ENCODE measurements around the gene SOX12.
"Not testable (repeated sequence)": the region's sequence is repeated elsewhere in the genome, so short reads cannot be mapped to it uniquely, and the experiment has no call there.

- TF ChIP-seq, protein P1, sequence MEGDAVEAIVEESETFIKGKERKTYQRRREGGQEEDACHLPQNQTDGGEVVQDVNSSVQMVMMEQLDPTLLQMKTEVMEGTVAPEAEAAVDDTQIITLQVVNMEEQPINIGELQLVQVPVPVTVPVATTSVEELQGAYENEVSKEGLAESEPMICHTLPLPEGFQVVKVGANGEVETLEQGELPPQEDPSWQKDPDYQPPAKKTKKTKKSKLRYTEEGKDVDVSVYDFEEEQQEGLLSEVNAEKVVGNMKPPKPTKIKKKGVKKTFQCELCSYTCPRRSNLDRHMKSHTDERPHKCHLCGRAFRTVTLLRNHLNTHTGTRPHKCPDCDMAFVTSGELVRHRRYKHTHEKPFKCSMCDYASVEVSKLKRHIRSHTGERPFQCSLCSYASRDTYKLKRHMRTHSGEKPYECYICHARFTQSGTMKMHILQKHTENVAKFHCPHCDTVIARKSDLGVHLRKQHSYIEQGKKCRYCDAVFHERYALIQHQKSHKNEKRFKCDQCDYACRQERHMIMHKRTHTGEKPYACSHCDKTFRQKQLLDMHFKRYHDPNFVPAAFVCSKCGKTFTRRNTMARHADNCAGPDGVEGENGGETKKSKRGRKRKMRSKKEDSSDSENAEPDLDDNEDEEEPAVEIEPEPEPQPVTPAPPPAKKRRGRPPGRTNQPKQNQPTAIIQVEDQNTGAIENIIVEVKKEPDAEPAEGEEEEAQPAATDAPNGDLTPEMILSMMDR (IDR thresholded peaks at IDR 0.05 in 2 of 3, conservative IDR thresholded peaks at IDR 0.05 in 1 of 3; ENCODE audit: borderline replicate concordance in 1 of 3, insufficient read depth in 1 of 3, low read depth in 2 of 3, low read length in 2 of 3), result not testable (repeated sequence)
- TF ChIP-seq MAX (IDR thresholded peaks at IDR 0.05); POLR2AphosphoS5 (IDR thresholded peaks at IDR 0.05; ENCODE audit: low read depth, low read length); SIN3A (IDR thresholded peaks at IDR 0.05; ENCODE audit: low read depth); YY1 (IDR thresholded peaks at IDR 0.05; ENCODE audit: extremely low read depth, insufficient replicate concordance, low read depth, low read length); EZH2 (IDR thresholded peaks at IDR 0.05); POLR2A (IDR thresholded peaks at IDR 0.05; ENCODE audit: borderline replicate concordance, extremely low read depth, insufficient read depth, insufficient read length); EZH2phosphoT487 (IDR thresholded peaks at IDR 0.05; ENCODE audit: borderline replicate concordance); SRF (IDR thresholded peaks at IDR 0.05; ENCODE audit: low read depth); SP1 (IDR thresholded peaks at IDR 0.05; ENCODE audit: low read depth); EGR1 (IDR thresholded peaks at IDR 0.05; ENCODE audit: low read depth): not testable (repeated sequence)
- TF ChIP-seq, protein P2, sequence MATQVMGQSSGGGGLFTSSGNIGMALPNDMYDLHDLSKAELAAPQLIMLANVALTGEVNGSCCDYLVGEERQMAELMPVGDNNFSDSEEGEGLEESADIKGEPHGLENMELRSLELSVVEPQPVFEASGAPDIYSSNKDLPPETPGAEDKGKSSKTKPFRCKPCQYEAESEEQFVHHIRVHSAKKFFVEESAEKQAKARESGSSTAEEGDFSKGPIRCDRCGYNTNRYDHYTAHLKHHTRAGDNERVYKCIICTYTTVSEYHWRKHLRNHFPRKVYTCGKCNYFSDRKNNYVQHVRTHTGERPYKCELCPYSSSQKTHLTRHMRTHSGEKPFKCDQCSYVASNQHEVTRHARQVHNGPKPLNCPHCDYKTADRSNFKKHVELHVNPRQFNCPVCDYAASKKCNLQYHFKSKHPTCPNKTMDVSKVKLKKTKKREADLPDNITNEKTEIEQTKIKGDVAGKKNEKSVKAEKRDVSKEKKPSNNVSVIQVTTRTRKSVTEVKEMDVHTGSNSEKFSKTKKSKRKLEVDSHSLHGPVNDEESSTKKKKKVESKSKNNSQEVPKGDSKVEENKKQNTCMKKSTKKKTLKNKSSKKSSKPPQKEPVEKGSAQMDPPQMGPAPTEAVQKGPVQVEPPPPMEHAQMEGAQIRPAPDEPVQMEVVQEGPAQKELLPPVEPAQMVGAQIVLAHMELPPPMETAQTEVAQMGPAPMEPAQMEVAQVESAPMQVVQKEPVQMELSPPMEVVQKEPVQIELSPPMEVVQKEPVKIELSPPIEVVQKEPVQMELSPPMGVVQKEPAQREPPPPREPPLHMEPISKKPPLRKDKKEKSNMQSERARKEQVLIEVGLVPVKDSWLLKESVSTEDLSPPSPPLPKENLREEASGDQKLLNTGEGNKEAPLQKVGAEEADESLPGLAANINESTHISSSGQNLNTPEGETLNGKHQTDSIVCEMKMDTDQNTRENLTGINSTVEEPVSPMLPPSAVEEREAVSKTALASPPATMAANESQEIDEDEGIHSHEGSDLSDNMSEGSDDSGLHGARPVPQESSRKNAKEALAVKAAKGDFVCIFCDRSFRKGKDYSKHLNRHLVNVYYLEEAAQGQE (IDR thresholded peaks at IDR 0.05; ENCODE audit: low read depth), result not testable (repeated sequence)
- TF ChIP-seq, protein P3, sequence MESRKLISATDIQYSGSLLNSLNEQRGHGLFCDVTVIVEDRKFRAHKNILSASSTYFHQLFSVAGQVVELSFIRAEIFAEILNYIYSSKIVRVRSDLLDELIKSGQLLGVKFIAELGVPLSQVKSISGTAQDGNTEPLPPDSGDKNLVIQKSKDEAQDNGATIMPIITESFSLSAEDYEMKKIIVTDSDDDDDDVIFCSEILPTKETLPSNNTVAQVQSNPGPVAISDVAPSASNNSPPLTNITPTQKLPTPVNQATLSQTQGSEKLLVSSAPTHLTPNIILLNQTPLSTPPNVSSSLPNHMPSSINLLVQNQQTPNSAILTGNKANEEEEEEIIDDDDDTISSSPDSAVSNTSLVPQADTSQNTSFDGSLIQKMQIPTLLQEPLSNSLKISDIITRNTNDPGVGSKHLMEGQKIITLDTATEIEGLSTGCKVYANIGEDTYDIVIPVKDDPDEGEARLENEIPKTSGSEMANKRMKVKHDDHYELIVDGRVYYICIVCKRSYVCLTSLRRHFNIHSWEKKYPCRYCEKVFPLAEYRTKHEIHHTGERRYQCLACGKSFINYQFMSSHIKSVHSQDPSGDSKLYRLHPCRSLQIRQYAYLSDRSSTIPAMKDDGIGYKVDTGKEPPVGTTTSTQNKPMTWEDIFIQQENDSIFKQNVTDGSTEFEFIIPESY (IDR thresholded peaks at IDR 0.05; ENCODE audit: extremely low read depth, insufficient replicate concordance, low read length), result not testable (repeated sequence)
- TF ChIP-seq RAD21 (IDR thresholded peaks at IDR 0.05; ENCODE audit: low read depth), result peak; percentile 12; the same call in 1 of the 2 replicates
Observed at GRCh38 chr20:356154-356553, 30.8 kb downstream of the SOX12 start.

Data from HCT116 (cell line).